Activated T-cell treated with anti-CD3 and anti-CD28 coated beads, Interleukin-2, amount 50 U/mL, for 72 hours (primary cell): ENCODE measurements around the gene DNAJC15. TPM values are rescaled to one million over a fixed set of nuclear protein-coding genes. Genes with fewer than 3 reads are reported as not detected.
"Not testable (repeated sequence)": the region's sequence is repeated elsewhere in the genome, so short reads cannot be mapped to it uniquely, and the experiment has no call there.

Source experiments
- ATAC-seq, 2 donors: fragments of 150-1000 bp; cut with Tn5 transposase; replicated peaks in 1 of 2; 2 replicates each; pipeline ENCODE4 v1.10.0; 2021; ENCODE audit warnings: moderate library complexity in 2 of 2, mild to moderate bottlenecking in 1 of 2
- DNase-seq, 2 donors: peaks; one replicate each; pipeline ENCODE4 v3.0.0; 2021 to 2022; ENCODE audit warnings: mixed read lengths in 1 of 2
- H3K27ac Mint-ChIP-seq: one replicate; pipeline ENCODE4 v1.8.0; 2022; ENCODE audit warnings: mild to moderate bottlenecking, moderate library complexity, mixed read lengths
- H3K27me3 Mint-ChIP-seq: one replicate; pipeline ENCODE4 v1.8.0; 2022; ENCODE audit warnings: low read depth, mixed read lengths
- H3K36me3 Mint-ChIP-seq, 2 donors: one replicate each; pipeline ENCODE4 v1.8.0; 2022; ENCODE audit warnings: mixed read lengths in 2 of 2, mild to moderate bottlenecking in 1 of 2; ENCODE audit not compliant: insufficient read depth in 2 of 2
- H3K4me1 Mint-ChIP-seq: one replicate; pipeline ENCODE4 v1.8.0; 2022; ENCODE audit warnings: low read depth, mixed read lengths
- H3K4me3 Mint-ChIP-seq, 2 donors: one replicate each; pipeline ENCODE4 v1.8.0; 2022; ENCODE audit warnings: mild to moderate bottlenecking in 2 of 2, mixed read lengths in 2 of 2, moderate library complexity in 2 of 2
- H3K9me3 Mint-ChIP-seq, 2 donors: one replicate each; pipeline ENCODE4 v1.8.0; 2022; ENCODE audit warnings: mixed read lengths in 2 of 2
- total RNA-seq, 2 donors: library from RNA; stranded (reverse); gene quantifications; one replicate each; pipeline ENCODE4 v1.2.3, GENCODE V29; 2022

DNAJC15 gene
- total RNA-seq, result 10 to 100 TPM; 20.2 to 23.5 TPM

DNA sequence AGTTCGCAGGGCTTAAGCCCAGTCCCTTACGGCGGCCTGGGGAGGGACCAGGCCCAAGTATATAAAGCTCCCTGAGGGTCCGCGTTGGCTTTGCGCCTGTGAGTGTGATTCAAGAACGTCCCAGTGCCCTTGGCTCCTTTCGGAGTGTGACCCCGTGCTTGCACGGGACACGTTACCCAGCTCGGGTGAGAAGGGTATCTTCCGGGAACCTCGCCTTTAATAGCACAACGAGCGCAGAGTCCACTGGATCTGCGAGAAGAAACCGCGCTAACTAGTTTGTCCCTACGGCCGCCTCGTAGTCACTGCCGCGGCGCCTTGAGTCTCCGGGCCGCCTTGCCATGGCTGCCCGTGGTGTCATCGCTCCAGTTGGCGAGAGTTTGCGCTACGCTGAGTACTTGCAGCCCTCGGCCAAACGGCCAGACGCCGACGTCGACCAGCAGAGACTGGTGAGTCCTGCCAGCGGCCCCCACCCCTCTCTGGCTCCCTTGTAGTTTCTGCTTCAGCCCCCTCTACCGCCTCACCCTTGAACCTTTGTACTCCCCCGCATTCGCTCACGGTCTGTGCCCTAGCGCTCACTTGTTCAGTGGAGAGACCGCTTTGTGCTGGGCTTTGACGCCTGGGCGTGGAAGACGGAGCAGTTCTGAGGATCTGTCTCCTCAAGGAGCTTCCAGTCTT lies at the start of gene DNAJC15:
Gene DNAJC15, plus strand, starts transcription at position 298 of the 675 bp plus-strand sequence. Its CDS starts 41 bp downstream, at position 339.
- peak within 1 kb of the TSS; percentile 97 to 99 for H3K4me3 Mint-ChIP-seq
- no peaks in the 10 kb centered on the region for H3K9me3 Mint-ChIP-seq
- peaks cover 37% of the 10 kb centered on the region for H3K4me1 Mint-ChIP-seq
- ATAC-seq (peak; percentile 92 to 94), DNase-seq (peak; percentile 80 to 83)
- no peaks in the 10 kb centered on the region for H3K27me3 Mint-ChIP-seq
- H3K36me3 Mint-ChIP-seq, result peaks cover 4 to 6% of the 10 kb centered on the region in 2 donors
- peak within 1 kb of the TSS; percentile 96 for H3K27ac Mint-ChIP-seq

DNA sequence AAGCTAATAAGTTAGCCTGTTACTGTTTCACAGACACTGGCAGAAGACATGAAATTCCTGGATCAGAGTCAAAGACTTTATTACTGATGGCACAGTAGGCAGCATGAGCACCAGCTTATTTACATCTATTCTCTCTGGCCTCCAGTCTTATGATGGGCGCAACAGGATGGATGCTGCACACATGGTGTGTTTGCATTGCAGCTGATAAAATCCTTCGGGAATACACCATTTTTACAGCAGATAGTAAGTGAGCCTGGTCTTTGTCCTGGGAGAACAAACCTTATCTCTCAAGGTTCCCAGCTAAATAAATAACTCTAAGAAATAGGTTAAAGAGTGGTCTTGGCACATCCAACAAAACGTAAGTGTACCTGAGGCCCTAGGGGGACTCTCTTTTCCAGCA lies 47.3 kb upstream of the DNAJC15 start:
- Mint-ChIP-seq H3K27me3 (no peaks in the 10 kb centered on the region), H3K36me3 (peaks cover 3 to 10% of the 10 kb centered on the region in 2 donors), H3K4me1 (peaks cover 12% of the 10 kb centered on the region), H3K9me3 (peaks cover 0 to 4% of the 10 kb centered on the region in 2 donors), H3K27ac (no peak overlapping the region), H3K4me3 (no peak overlapping the region)
- no peak for ATAC-seq
- DNase-seq, result no peak

DNA sequence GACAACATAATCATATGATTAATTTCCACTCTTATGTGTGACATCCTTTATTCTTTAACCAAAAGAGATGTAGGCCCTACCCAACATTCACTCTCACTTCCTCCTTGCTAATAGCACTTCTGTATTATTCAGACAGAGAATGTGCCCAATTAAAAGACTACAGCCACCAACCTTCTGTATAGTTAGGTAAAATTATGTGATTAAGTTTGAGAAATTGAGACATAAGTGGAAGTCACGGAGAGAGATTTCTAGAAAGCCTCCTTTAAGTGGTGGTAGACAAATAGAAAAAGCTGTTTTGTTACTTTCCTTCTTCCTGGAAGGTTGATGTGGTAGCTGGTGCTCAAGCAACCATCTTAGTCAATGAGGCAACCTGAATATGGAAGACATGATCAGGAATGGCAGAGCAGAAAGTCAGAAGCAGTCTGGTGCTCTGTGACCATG lies 46.1 kb upstream of the DNAJC15 start:
- Mint-ChIP-seq H3K27me3 (no peaks in the 10 kb centered on the region), H3K9me3 (peaks cover 0 to 6% of the 10 kb centered on the region in 2 donors), H3K4me1 (peaks cover 11% of the 10 kb centered on the region), H3K4me3 (no peak overlapping the region), H3K27ac (peak overlapping the region; percentile 57), H3K36me3 (peaks cover 3 to 10% of the 10 kb centered on the region in 2 donors)
- DNase-seq (no peak), ATAC-seq (no peak)

DNA sequence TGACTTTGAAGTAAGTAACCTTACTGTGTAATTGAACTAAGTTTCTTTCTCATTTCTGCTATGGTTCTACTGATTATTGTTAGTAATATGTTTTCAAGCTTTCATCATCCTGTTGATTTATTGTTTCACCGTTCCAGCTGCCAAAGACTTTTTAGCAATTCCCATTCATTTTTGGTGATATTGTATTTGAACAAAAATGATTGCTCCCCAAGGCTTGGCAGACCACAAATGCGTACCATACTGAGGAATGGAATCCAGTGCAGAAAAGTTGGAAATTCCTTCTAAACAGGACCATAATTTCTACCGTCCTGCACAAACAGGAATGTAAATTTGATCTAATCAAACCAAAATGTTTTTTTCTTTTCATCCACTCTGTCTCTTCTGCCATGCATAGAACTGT lies 42.1 kb upstream of the DNAJC15 start:
- no peak overlapping the region for H3K4me3 Mint-ChIP-seq
- H3K4me1 Mint-ChIP-seq, result peaks cover 29% of the 10 kb centered on the region
- no peaks in the 10 kb centered on the region for H3K27me3 Mint-ChIP-seq
- no peak for ATAC-seq
- no peak for DNase-seq
- no peak overlapping the region for H3K27ac Mint-ChIP-seq
- peaks cover 3 to 8% of the 10 kb centered on the region in 2 donors for H3K36me3 Mint-ChIP-seq
- H3K9me3 Mint-ChIP-seq, result peaks cover 0 to 6% of the 10 kb centered on the region in 2 donors

DNA sequence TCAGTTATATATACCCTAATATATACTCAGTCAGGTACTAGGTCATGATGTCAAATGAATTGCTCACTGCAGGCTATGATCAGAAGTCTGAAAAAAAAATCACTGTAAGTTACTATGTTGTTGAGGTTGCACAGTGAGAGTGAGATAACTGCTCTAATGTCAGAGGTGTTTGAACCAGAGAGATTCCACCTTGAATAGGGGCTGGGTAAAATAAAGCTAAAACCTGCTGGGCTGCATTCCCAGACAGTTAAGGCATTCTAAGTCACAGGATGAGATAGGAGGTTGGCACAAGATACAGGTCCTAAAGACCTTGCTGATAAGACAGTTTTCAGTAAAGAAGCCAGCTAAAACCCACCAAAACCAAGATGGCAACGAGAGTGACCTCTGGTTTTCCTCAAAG lies 41.5 kb upstream of the DNAJC15 start:
- ATAC-seq (no peak), DNase-seq (no peak)
- H3K36me3 Mint-ChIP-seq, result peaks cover 3 to 8% of the 10 kb centered on the region in 2 donors
- H3K27me3 Mint-ChIP-seq, result no peaks in the 10 kb centered on the region
- H3K9me3 Mint-ChIP-seq, result peaks cover 0 to 6% of the 10 kb centered on the region in 2 donors
- no peak overlapping the region for H3K27ac Mint-ChIP-seq
- peaks cover 29% of the 10 kb centered on the region for H3K4me1 Mint-ChIP-seq
- H3K4me3 Mint-ChIP-seq, result no peak overlapping the region

DNA sequence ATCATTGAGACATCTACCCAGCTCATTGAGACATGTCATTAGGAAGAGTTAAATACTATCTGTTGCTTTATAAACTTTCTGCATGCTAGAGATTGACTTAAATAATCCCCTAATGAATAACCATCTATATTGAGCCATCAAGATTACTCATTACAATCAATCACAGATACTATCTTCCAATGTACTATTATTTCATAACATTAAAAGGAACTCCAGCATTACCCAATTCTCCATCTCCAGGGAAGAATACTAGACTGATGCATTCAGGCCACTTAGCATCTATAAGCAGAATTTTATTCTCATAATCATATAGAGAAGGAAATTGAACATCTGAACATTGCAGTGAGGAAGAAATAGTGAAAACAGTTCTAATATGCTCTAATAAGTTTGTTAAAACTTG lies 39.4 kb upstream of the DNAJC15 start:
- no peaks in the 10 kb centered on the region for H3K27me3 Mint-ChIP-seq
- peaks cover 29% of the 10 kb centered on the region for H3K4me1 Mint-ChIP-seq
- peaks cover 0 to 6% of the 10 kb centered on the region in 2 donors for H3K9me3 Mint-ChIP-seq
- ATAC-seq, result no peak
- H3K27ac Mint-ChIP-seq, result no peak overlapping the region
- DNase-seq, result no peak
- no peak overlapping the region for H3K4me3 Mint-ChIP-seq
- H3K36me3 Mint-ChIP-seq, result peaks cover 0 to 3% of the 10 kb centered on the region in 2 donors

DNA sequence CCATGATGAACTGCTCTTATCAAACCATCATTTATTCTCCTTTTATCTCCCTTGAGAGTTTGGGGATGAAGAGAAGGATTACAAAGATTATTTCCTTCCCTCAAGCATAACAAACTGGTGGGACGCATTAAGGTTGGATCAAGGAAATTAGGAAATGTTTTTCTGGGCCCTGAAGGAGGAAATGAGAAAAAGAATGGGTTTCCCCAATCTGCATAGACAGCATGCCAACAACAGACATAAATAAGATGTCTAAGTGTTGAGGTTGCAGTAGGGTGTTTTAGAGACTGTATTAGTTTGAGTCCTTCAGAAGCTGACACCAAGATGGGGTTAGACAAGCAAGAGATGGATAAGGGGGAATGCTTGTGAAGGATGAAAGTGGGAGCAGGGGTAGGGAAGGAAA lies 38.7 kb upstream of the DNAJC15 start:
- H3K9me3 Mint-ChIP-seq, result peaks cover 0 to 6% of the 10 kb centered on the region in 2 donors
- peaks cover 30% of the 10 kb centered on the region for H3K4me1 Mint-ChIP-seq
- peaks cover 0 to 5% of the 10 kb centered on the region in 2 donors for H3K36me3 Mint-ChIP-seq
- H3K27ac Mint-ChIP-seq, result no peak overlapping the region
- DNase-seq, result no peak
- H3K27me3 Mint-ChIP-seq, result no peaks in the 10 kb centered on the region
- no peak for ATAC-seq
- peak overlapping the region in 1 of 2 donors; percentile 10 for H3K4me3 Mint-ChIP-seq

DNA sequence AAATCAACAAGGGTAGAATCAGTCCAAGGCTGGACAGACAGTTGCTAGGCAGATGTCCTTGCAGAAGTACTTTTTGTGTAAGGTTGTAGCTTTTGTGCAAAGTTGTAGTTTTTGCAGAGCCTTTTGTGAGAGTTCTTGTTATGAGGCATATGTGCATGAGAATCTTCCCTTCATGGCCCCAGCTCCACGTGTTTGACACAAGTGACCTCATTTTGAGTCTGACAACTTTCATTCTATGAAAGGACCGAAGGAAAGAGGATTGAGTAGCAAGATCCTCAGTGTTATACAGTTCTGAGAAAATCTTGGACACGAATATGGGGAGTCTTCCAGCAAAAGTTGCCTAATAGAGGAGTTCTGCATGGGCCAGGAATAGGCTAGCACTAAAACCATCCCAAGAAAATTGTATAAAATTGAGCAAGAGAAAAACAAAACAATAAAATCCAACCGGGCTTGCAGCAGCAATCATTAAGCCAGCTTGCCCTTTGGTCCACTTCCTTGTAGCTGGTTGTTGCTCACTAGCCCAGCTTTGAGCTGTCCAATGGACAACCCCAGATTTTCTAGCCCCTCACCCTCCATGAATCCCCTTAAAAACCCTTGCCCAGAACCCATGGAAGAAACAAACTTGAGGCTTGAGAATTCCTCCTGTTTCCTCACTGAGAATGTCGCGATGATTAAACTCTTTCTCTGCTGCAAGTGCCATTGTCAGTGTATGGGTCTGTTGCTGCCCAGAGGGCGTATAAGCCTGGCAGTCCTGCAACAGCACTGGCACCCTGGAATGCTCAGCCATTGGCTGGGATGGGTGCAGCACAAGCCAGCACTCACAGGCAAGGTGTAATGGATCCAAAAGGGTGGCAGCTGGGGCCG lies 37.8 kb upstream of the DNAJC15 start:
- no peak for DNase-seq
- H3K4me1 Mint-ChIP-seq, result peaks cover 38% of the 10 kb centered on the region
- peak in 1 of 2 donors; percentile 33 for ATAC-seq
- H3K4me3 Mint-ChIP-seq, result peak overlapping the region in 1 of 2 donors; percentile 3
- H3K27ac Mint-ChIP-seq, result no peak overlapping the region
- H3K27me3 Mint-ChIP-seq, result no peaks in the 10 kb centered on the region
- H3K36me3 Mint-ChIP-seq, result peaks cover 0 to 1% of the 10 kb centered on the region in 2 donors
- H3K9me3 Mint-ChIP-seq, result peaks cover 0 to 2% of the 10 kb centered on the region in 2 donors

DNA sequence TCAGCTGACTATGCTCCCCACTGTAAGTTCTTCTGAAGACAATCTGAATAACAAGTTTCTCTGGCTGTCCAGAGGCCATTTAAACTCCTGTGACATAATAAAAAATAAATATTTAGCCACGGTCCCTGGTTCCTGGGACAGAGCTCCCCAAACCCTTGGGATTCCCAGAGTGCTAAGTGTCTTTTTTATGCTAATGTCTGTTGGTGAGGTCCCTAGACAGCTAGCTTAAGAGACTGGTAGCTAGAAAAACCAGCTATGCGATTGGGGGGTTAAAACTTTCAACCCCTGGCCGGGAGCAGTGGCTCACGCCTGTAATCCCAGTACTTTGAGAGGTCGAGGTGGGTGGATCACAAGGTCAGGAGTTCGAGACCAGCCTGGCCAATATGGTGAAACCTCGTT lies 37.2 kb upstream of the DNAJC15 start:
- Mint-ChIP-seq H3K4me1 (peaks cover 42% of the 10 kb centered on the region), H3K27me3 (no peaks in the 10 kb centered on the region), H3K4me3 (no peak overlapping the region), H3K9me3 (peaks cover 0 to 2% of the 10 kb centered on the region in 2 donors), H3K27ac (no peak overlapping the region), H3K36me3 (peaks cover 0 to 1% of the 10 kb centered on the region in 2 donors)
- ATAC-seq (no peak), DNase-seq (no peak)

DNA sequence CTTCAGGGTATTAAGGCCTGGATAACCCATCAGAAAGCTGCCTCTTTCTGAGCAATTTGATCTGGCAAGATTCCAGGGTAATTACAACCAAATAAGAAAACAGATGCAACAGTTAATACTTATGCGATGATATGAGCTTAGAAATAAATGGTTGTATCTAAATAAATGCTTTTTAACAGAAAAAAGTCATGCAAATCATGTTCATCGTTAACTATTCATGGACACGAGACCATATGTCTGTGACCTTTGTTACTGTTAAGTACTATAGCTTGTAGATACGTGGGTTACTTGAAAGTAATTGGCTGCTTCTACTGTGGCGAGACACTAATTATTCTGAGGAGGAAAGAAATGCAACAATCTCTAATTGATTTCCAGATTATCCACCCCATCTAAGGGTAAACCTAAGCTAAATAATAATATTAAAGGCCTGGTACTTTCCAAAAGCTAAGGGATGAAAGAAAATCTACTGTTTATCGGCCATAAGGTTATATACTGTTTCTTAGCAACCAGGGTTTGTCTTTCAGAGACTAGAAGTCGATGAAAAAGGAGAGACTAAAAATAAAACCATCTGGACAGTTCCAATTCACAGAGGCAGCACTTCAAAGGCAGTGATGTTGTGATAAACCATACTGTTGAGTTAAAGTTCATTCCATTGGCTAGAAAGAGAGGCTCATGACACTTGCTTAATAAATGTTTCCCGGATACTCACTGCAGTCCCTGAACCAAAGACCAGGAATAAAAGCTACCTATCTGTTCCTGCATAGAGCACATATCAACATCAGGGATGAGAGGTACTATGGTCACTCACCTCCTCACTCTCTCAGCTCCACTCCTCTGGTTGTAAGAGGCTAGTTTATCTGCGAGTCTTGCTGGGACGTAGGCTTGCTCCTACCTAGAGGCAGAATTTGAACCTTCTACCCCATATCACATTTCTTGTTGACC lies 32.8 kb upstream of the DNAJC15 start:
- peak overlapping the region; percentile 100 for H3K27ac Mint-ChIP-seq
- no peaks in the 10 kb centered on the region for H3K9me3 Mint-ChIP-seq
- ATAC-seq (no peak), DNase-seq (no peak)
- peak overlapping the region; percentile 95 to 98 for H3K4me3 Mint-ChIP-seq
- no peaks in the 10 kb centered on the region for H3K27me3 Mint-ChIP-seq
- H3K36me3 Mint-ChIP-seq, result peaks cover 0 to 1% of the 10 kb centered on the region in 2 donors
- peaks cover 60% of the 10 kb centered on the region for H3K4me1 Mint-ChIP-seq

DNA sequence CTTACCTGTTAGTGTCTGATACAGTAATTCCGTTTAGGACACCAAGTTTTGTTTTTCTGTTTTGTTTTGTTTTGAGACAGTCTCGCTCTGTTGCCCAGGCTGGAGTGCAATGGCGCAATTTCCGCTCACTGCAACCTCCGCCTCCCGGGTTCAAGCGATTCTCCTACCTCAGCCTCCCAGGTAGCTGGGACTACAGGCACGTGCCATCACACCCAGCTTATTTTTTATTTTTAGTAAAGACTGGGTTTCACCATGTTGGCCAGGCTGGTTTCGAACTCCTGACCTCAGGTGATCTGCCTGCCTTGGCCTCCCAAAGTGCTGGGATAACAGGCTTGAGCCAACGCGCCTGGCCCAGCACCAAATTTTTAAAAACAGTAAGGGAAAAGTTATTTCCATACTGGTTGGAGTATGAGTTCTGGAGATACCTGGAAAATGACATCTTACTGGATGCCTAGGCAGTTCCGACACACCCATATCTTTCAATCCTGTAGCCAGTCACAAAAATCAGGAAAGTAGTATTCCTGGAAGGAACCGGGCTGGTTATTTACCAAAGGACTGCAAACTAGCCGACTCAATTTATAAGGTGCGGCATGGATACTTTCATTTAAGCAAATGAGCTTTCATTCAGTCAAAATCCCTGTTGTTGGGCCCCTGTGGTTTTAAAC lies 32.0 kb upstream of the DNAJC15 start:
- peak overlapping the region; percentile 95 to 98 for H3K4me3 Mint-ChIP-seq
- H3K27ac Mint-ChIP-seq, result peak overlapping the region; percentile 100
- not testable (repeated sequence) for DNase-seq, H3K27me3 Mint-ChIP-seq, ATAC-seq, H3K36me3 Mint-ChIP-seq, H3K9me3 Mint-ChIP-seq
- peaks cover 62% of the 10 kb centered on the region for H3K4me1 Mint-ChIP-seq
